Ovary (tissue), 3 donors: ENCODE data around the gene SH3RF3.

Source experiments
- CTCF ChIP-seq, 3 donors: fragments of 450-650 bp in 2 of 3; fragments of 200-600 bp in 1 of 3; IDR thresholded peaks; one replicate each; pipeline versions ENCODE4 v1.5.1 to v1.8.0; 2016 to 2022; ENCODE audit warnings: antibody characterized with exemption in 3 of 3, mild to moderate bottlenecking in 1 of 3
- POLR2A ChIP-seq: fragments of 450-650 bp; IDR thresholded peaks from one replicate; pipeline ENCODE4 v1.6.1; 2017; ENCODE audit warnings: antibody characterized with exemption, mild to moderate bottlenecking, moderate library complexity
- donor health status: DM: no; HTN: no; CAD: no.

DNA sequence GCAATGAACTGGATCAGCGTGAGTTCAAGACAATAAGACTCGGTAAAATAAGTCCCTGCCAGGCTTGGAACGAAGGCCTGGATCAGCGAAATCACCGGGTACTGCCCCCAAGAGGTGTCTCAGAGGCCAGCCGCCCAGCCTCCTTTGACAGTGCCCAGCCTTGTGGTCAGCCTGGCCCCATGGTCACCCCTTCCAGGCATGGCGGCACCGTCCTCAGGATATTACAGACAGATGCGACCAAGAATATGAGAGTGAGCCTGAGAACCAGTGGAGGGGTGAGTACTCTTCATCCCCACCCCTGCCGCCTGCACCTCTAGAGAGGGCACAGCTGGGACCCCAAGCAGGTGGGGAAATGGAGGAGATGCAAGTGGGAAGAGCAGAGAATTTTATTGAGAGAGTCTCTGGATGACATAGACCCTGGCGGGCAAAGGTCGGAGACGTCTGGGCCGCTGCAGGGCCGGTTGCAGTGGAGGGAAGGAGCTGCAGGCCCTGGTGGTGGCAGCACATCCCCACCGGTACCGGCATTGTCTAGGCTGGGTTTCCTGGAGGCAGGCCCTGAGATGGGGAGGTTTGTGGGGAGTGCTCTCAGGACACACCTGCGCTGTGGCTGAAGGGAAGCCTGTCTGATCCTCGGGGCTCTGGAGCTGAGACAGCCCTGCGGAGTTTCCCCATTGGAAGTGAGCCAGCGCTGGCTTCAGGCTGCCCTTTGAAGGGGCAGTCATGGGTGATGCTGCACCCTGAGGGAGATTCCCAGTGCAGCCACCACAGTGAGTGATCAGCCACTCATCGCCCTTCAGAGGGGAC is 294.8 kb downstream of the SH3RF3 start:
- TF ChIP-seq CTCF (IDR thresholded peaks at IDR 0.05) (no peak), POLR2A (no peak)
